SK-N-MC (cell line): Measurements from ENCODE around the gene ZNF230.

Experiments
- EZH2 ChIP-seq: fragments of 200-600 bp; sonication (generic); IDR thresholded peaks from one replicate; pipeline ENCODE4 v1.6.1; 2017; ENCODE audit warnings: antibody characterized with exemption
- FOXP2 ChIP-seq: optimal IDR thresholded peaks from 2 replicates; pipeline ENCODE3; 2011; ENCODE audit warnings: mild to moderate bottlenecking, moderate library complexity; ENCODE audit not compliant: insufficient read depth; ENCODE audit errors: extremely low read length, control extremely low read depth
- POLR2AphosphoS5 ChIP-seq: IDR thresholded peaks from 2 replicates; pipeline ENCODE4 v1.6.1; 2012; ENCODE audit warnings: mild to moderate bottlenecking, low read depth, low read length, borderline replicate concordance

DNA sequence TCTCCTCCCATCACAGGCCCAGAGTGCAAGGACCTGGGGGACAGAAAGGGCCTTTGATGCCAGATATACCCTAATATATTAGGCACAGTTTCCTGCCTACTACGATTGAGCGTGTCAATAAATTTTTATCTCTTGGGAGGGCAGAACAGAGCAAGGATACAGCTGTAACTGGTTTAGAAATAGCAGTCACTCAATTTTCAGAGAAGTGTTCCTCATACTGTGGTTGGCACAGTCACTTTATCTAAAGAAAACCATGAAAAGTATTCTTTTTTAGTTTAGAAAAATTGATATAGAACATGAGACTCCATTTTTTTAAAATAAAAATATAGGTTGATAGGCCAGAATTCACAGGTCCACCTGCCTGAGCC, 19.2 kb upstream of the ZNF230 start:
- no peak for TF ChIP-seq EZH2
- TF ChIP-seq POLR2AphosphoS5, result no peak
- no peak for TF ChIP-seq FOXP2
